Measurements from ENCODE around the gene SENP2.
"Not testable (repeated sequence)": the region's sequence is repeated elsewhere in the genome, so short reads cannot be mapped to it uniquely, and the experiment has no call there.

The SENP2 gene

DNA sequence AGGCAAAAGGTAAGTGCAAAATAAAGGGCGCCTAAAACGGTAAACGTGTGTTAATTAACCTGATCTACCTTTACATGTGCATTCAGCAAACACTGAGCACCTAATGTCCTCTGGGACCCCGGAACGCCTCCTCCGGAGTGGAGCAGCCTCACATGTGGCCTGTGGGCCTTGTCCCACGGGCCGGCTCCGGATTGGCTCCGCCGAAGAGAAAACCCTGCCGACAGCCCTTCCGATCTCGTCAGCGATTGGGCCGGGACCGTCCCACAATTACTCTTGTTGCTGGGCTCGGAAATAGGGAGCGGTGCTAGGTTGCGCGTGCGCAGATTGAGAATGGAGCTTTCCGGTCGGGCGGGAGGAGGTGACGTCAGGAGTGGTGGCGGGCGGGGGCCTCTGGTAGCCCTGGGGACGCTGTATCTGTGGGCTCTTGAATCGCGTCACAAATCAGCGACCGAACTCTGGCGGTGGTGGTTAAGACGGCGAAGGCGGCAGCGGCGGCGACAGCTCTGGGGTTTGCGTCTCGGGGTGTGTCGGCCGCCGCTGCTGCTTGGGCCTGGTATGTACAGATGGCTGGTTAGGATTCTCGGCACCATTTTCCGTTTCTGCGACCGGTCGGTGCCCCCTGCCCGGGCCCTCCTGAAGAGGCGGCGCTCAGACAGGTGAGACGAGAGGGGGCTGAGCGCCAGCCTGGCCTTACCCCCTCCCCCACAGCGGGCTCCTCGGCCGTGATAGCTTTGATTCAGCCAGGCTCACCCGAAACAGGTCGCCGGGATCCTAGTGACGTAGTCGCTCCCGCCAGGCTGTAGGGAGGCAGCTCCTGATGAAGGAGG, at the start of gene SENP2:
TSS of gene SENP2 (plus strand) at position 437 of the 827 bp plus-strand sequence. CDS start at position 556, 119 bp downstream.
- peak; percentile 91 for DNase-seq (ENCODE audit: low read depth, low spot score)

DNA sequence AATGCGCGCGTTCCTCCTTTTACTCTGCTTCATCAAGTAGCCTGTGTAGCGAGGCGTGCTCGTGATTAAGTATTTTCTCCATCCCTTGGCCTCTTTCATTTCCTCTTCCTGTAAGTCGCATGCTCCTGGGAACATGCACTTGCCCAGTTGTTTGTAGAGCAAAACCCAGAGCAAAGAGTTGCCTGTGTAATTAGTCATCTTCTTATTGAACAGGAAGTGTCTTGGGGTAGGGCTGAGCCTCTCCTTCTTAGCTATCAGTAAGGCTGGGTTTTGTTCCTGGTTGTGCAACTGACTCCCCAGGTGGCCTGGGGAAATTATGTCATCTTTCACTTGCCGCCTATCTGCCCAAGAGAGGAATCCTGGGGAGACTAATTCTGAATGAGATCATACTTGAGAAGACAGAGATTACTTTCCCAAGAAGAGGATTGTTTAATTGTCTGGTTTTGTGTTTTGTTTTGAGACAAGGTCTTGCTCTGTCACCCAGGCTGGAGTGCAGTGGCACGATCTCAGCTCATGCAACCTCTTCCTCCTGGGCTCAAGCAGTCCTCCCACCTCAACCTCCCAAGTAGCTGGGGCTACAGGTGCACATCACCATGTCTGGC, 48.6 kb upstream of the SENP2 start:
- H3K27ac ChIP-seq, result peak overlapping the region; percentile 93
- peak; percentile 99 for DNase-seq (ENCODE audit: low read depth, low spot score)

More for the DNA sequence above, at the start of gene SENP2:
- peak within 1 kb of the TSS; percentile 79 for H3K27ac ChIP-seq

DNA sequence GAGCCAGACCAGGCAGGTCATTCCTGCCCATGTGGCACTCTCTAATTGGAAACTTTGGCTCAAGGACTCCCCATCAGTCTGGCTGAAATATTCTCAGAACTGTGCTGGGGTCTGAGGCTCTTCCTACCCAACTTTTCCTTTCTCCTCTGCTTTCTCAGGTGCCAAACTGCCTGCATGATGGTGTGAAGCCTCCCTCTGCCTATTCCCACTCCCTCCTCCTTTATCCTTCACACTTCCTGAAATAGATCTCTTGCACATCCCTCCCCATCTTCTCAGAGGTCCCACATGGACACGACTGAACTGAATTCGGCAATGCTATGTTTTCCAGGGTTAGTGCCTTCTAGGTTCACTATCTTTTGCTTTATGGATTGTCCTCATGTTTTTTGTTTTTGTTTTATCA, 46.2 kb upstream of the SENP2 start:
- DNase-seq (ENCODE audit: low read depth, low spot score), result no peak
- no peak overlapping the region for H3K27ac ChIP-seq

DNA sequence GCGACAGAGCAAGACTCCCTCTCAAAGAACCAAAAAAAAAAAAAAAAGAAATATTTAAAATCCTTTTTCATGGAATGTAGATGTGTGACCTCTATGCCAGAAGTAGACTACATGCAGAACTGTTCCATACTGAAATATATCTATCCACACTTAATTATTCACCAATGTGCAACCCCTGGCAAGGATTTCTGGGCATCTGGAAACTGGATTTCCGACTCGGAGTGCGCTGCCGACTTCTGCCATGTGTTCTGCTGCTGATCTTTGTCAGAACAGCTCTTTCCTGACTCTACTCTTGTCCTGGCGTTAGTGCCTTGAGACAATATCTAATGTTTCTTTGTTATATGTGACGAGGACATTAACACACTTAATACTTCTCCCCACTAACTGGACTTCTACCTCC, 45.4 kb upstream of the SENP2 start:
- DNase-seq (ENCODE audit: low read depth, low spot score), result no peak
- H3K27ac ChIP-seq, result no peak overlapping the region

DNA sequence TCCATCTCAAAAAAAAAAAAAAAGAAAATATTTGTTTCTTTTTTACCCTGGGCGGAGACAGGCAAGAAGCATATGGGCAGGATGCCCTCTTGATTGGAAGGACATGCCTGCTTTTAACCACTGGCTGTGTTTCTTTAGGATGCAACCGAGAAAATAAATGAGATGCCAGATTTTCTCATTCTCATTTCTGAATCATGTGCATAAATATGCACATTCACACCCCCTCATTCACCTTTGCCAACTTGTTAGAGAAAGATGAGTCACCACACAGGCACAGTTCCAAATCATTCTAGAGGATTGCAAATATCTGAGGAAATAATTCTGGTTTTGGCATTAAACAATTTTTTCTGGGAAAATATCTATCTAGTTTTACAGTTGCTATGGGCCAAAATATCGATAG, 37.0 kb upstream of the SENP2 start:
- DNase-seq (ENCODE audit: low read depth, low spot score), result peak; percentile 82
- peak overlapping the region; percentile 65 for H3K27ac ChIP-seq

DNA sequence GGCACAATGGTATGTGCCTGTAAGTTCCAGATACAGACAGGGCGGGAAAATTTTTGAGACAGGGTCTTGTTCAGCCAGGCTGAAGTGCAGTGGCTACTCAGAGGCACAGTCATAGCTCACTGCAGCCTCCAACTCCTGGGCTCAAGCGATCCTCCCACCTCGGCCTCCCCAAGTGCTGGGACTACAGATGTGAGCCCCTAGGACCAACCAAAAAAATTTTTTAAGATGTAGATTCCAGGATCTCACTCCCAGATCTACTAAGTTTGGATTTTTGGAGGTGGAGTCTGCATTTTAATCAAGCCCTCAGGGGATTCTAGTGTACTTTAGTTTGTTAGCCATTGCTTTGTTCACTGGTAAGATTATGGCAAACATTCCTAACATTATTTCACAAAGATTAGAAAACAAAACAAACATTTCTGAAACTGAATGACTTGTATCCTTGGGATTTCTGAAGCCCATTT, 36.4 kb upstream of the SENP2 start:
- peak overlapping the region; percentile 65 for H3K27ac ChIP-seq
- no peak for DNase-seq (ENCODE audit: low read depth, low spot score)

DNA sequence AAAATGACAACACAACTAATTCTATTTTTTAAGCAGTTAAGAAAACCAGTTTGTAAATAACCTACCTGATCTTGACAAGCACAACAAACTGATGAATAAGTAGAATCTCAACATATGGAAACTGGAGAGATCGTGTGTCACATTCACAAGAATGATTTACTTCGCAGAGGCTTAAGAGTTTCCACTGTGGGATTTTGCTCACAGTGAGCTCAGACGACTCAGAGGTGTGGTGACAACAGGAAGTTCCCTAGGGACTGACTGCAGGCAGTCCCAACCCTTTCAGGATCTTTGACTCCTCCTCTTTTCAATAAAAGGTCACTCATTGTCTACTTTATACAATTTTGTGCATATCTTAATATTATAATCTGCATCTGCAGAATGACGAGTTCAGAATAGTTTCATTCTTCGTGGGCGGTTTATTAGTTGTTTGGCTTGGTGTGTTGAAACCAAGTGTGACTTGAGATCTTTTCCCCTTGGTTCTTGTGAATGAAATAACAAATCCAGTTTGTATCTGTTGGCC, 33.7 kb upstream of the SENP2 start, which contains the start of gene LIPH:
TSS of gene LIPH (minus strand) at position 231 of the 520 bp plus-strand sequence. CDS start at position 114, 117 bp downstream.
- DNase-seq (ENCODE audit: low read depth, low spot score), result peak; percentile 70
- H3K27ac ChIP-seq, result peak within 1 kb of the TSS; percentile 72

DNA sequence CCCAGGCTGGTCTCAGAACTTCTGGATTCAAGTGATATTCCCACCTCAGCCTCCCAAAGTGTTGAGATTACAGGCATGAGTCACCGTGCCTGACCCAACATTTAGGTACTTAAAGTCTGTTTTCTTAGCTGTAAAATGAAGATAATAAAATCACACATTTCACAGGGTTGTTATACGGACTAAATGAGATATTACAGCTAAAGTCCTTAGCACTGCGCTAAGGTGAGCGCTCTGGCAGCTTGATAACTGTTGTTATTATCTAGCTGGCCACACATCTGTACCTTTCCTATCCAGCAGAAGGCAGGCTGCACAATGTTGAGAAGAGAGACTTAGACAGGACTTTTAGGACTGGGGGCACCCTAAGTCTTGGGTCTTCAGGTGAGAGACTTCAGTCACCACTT, 31.0 kb upstream of the SENP2 start:
- no peak for DNase-seq (ENCODE audit: low read depth, low spot score)
- H3K27ac ChIP-seq, result no peak overlapping the region

DNA sequence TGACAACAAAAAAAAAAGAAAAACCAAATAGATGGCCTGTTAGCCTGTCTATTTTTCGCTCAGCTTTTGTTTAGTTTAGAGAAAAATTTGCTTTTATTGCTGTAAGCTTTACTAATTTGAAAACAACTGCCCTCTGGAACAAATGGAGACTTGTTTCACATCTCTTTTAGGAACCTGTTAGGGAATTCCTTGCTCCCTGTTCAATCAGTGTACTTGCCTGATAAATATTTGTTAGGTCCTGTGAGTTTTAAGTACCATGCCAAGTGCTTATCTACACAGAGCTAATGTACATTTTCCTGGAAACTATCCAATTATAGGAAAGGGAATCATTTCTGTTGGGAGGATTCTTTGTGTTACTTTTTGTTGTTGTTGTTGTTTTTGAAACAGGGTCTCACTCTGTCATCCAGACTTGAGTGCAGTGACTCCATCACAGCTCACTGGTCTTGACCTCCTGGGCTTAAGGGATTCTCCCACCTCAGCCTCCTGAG, 30.2 kb upstream of the SENP2 start:
- no peak overlapping the region for H3K27ac ChIP-seq
- no peak for DNase-seq (ENCODE audit: low read depth, low spot score)

DNA sequence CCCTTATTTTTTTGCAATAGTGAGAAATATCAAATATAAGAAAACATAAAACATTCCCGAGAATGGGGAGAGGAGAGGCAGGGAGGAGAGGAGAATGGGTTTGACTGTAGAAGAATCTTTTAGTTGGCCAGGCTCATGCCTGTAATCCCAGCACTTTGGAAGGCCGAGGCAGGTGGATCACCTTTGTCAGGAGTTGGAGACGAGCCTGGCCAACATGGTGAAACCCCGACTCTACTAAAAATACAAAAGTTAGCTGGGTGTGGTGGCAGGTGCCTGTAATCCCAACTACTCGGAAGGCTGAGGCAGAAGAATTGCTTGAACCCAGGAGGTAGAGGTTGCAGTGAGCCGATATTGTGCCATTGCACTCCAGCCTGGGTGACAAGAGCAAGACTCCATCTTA, 29.5 kb upstream of the SENP2 start:
- DNase-seq (ENCODE audit: low read depth, low spot score), result not testable (repeated sequence)

DNA sequence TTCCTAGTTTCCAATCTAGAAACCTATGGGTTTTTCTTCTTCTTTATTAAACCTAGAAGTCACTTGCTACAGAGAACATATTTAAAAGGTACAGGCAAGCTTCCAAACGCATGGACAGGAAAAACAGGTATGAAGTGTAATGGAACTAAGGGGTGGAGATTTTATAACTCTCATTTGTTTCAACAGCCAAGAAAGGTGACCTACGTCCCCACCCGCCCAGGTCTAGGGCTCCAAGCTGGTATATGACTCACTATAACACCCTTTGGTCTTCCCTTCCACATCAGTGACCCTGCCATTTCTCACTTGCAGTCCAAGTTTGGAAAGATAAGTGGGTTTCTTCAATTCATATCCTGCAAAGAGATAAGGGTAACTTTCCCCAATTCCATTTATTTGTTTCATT, 27.7 kb upstream of the SENP2 start:
- DNase-seq (ENCODE audit: low read depth, low spot score), result peak; percentile 80
- peak overlapping the region; percentile 91 for H3K27ac ChIP-seq

More for the DNA sequence above, 29.5 kb upstream of the SENP2 start:
- not testable (repeated sequence) for H3K27ac ChIP-seq

DNA sequence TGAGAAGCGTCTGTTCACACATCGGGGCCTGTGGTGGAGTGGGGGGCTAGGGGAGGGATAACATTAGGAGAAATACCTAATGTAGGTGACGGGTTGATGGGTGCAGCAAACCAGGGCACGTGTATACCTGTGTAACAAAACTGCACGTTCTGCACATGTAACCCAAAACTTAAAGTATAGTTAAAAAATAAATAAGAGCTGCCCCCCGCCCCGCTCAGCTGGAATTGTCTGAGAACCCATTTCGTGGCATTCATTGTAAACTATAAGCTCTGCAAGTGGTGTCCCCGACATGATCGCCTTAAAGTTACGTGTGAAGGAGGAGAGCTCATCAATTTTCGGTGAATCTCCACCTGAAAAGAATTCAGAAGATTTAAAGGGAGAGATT, 26.4 kb upstream of the SENP2 start:
- no peak for DNase-seq (ENCODE audit: low read depth, low spot score)
- no peak overlapping the region for H3K27ac ChIP-seq

DNA sequence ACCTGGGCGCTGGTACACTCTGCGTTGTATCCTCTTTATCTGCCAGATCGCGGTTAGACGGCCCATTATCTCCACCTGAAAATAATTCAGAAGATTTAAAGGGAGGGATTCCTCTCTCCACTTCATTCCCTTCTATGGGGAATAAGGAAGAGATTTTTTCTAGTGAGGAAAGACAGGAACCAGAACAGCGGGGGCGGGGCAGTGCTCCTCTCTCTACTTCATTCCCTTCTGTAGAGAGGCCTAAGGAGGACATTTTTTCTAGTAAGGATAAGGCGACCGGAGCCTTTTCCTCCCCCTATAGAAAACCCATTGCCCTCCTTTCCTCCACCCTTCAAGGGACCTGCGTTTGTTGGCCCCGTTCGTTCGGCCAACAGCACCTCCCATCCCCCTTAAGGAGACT, 25.4 kb upstream of the SENP2 start:
- no peak overlapping the region for H3K27ac ChIP-seq
- no peak for DNase-seq (ENCODE audit: low read depth, low spot score)

DNA sequence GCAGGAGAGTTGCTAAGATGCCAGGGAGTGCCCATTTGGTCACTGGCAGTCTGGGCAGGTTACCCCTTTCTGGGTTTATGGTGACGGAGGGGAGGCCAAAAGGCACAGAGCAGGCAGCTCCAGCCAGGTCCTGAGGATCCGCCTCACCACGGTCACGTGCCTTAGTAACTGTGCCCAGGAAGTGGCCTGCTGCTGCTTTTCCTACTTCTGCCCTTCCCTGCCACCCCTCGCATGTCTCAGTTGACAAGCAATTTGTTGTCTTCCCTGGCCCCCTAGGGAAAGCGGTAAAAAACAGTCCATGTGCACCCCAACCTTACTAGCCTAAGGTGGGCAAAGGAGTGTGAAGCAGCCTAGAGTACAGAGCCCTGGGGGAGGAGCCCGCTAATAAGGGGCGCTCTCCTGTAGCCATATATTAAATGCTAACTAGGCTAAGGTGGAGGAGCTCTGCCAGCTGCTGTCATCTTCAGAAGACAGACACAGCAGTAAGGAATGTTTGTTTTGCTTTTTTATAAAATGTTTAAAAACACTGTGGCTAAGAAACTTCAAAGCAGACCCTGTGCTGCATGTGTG, 24.6 kb upstream of the SENP2 start:
- DNase-seq (ENCODE audit: low read depth, low spot score), result no peak
- H3K27ac ChIP-seq, result no peak overlapping the region

DNA sequence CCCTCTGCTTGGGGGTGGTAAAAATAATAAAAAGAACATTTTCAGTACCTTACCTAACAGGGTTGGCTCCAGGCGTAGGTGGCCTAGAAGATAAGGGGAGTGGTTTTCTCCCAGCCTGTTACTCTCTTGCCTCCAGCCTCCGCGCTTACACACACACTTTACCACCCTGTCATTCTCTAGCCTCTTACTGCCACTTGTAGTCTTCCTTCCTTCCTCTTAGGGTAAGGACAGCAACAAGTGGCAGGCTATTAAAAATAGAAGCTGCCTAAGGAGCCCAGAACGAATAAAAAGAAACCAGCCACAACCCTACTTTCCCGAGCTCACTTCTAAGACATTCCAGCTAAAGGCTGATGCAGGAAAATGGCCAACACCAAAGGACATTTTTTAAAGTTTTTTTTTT, 24.1 kb upstream of the SENP2 start:
- DNase-seq (ENCODE audit: low read depth, low spot score), result no peak
- H3K27ac ChIP-seq, result no peak overlapping the region

DNA sequence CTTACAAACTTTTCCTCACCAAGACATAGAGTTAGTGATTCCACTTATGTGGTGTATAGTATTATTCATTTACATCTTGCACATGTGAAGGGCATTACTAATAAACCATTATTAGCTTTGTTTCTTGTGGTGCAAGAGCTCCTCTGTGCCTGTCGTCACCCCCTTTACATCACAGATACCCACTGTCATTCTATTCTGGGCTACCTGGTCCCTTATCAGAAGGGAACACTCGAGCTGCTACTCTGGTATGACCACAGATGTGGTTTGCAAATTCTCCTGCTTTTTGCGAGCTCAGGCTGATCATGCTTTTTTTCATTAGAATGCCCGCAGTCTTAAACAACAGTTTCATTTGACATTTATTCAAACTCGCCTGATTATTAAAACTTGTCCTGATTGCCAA, 13.9 kb upstream of the SENP2 start:
- H3K27ac ChIP-seq, result no peak overlapping the region
- no peak for DNase-seq (ENCODE audit: low read depth, low spot score)

DNA sequence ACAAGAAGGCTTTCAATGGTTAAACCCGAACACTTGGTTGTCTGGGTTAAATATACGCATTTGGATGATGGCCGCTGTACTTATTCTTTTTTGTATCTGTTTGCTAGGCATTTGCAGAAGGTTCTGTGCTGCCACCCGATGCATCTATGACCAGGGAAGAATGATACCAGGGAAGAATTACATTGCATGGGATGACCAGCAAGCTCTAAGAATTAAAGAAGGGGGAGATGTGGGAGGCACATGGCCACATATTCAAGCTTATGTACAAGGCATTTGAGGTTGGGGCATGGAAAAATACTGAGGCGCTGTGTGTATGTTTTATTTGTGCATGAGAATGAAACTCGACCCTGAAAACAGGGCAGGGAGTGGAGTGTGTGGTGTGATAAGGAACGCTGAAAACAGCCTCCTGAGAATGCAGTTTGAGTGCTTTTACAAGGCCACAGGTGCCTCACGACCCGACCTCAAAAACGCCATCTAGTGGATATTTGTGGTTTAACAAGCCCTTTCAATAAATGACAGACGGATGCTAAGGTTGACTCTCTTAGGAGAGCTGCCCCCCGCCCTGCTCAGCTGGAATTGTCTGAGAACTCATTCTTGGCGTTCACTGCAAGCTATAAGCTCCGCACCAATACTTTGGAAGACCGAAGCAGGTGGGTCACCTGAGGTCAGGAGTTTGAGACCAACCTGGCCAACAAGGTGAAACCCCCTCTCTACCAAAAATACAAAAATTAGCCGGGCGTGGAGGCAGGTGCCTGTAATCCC, 10.8 kb upstream of the SENP2 start:
- not testable (repeated sequence) for DNase-seq (ENCODE audit: low read depth, low spot score); H3K27ac ChIP-seq

DNA sequence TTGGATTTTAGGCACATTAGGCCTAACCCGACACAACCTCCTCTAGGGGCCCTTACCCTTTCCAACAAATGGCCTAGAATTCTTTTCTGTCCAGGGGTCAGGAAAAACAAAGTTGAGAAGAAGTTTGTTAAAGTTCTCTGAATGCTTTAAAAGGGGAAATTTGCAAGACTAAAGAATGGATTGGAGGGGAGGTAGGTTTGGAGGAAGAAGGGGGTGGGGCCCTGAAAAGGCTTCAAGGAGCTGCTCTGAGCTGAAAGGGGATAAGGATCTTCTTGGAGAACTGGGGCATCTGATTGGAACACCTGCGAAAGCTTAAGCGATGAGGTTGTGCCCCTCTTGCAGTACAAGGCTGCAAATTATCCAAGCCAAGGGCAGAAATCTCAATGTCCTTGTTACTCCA, 3.9 kb upstream of the SENP2 start:
- H3K27ac ChIP-seq, result no peak overlapping the region
- no peak for DNase-seq (ENCODE audit: low read depth, low spot score)

DNA sequence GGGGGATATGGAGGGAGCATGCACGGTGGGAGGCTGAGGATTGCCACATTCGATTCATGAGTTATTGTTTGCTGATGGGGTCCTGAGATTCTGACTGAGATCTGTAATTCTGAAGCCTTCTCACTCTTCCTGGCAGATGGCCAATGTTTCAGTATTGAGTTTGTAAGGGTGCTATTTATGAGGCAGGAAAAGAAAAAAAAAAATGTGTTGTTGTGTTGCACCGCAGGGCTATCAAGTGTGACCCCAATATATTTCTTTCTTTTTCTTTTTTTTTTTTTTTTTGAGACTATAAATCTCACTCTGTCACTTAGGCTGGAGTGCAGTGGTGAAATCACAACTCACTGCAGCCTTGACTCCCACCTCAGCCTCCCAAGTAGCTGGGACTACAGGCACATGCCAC, 3.2 kb upstream of the SENP2 start:
- H3K27ac ChIP-seq, result no peak overlapping the region
- no peak for DNase-seq (ENCODE audit: low read depth, low spot score)

DNA sequence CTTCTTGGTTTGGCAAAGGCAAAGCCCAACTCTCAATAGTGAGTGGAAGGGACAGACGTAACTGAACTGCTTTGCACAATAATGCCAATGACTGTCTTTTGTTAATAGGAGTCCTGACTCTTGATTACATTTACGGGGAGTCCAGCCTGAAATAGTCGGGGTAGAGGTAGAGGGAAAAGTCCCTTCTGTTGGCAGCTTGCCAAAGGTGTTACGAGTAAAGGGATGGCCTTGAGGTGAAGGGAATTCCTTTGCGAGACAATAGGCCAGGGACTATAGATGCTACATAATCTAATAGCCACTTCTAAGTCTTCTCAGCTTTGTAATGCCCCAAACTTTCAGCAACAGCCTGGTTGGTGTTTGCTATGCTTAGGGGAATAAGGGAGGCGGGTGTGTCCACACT, 2.2 kb upstream of the SENP2 start:
- H3K27ac ChIP-seq, result no peak overlapping the region
- no peak for DNase-seq (ENCODE audit: low read depth, low spot score)

Measured in epithelial cell of prostate (primary cell).